Subcutaneous abdominal adipose tissue (tissue), 5 donors: ENCODE measurements around the gene COG5.
"Not testable (repeated sequence)": the region's sequence is repeated elsewhere in the genome, so short reads cannot be mapped to it uniquely, and the experiment has no call there.

ENCODE experiments used
- H3K27ac ChIP-seq: one replicate; pipeline ENCODE4 v1.7.0; 2013; ENCODE audit warnings: low read depth, mild to moderate bottlenecking, inconsistent platforms, low read length, moderate library complexity
- H3K27me3 ChIP-seq, 5 donors: one replicate each; pipeline ENCODE4 v1.7.0; 2013; ENCODE audit warnings: low read length in 5 of 5, inconsistent platforms in 1 of 5; ENCODE audit not compliant: control insufficient read depth in 5 of 5, insufficient read depth in 4 of 5
- H3K36me3 ChIP-seq, 5 donors: one replicate each; pipeline ENCODE4 v1.7.0; 2013; ENCODE audit warnings: low read length in 5 of 5; ENCODE audit not compliant: control insufficient read depth in 5 of 5, insufficient read depth in 5 of 5
- H3K4me1 ChIP-seq, 5 donors: one replicate each; pipeline ENCODE4 v1.7.0; 2013; ENCODE audit warnings: low read length in 5 of 5, mild to moderate bottlenecking in 3 of 5, moderate library complexity in 1 of 5; ENCODE audit not compliant: control insufficient read depth in 5 of 5, insufficient read depth in 5 of 5
- H3K4me3 ChIP-seq, 5 donors: one replicate each; pipeline ENCODE4 v1.7.0; 2013; ENCODE audit warnings: low read length in 5 of 5, low read depth in 1 of 5
- H3K9ac ChIP-seq, 5 donors: one replicate each; pipeline ENCODE4 v1.7.0; 2013; ENCODE audit warnings: low read length in 5 of 5, mild to moderate bottlenecking in 4 of 5, moderate library complexity in 3 of 5
- H3K9me3 ChIP-seq, 5 donors: one replicate each; pipeline ENCODE4 v1.7.0; 2013; ENCODE audit warnings: low read length in 5 of 5; ENCODE audit not compliant: control insufficient read depth in 5 of 5
- donor health status: healthy.
- donor health status: healthy.
- donor health status: healthy.
- donor health status: healthy.
- donor health status: healthy.

Gene COG5

GRCh38 chr7:107232568-107233090 is 331.1 kb downstream of the COG5 start:
- Histone ChIP-seq H3K9ac (no peak overlapping the region), H3K27ac (no peak overlapping the region), H3K27me3 (no peaks in the 10 kb centered on the region), H3K4me1 (no peaks in the 10 kb centered on the region), H3K36me3 (peaks cover 0 to 7% (median 4%) of the 10 kb centered on the region in 5 donors), H3K4me3 (no peak overlapping the region), H3K9me3 (no peaks in the 10 kb centered on the region)

- no peak overlapping the region for H3K9ac ChIP-seq
- H3K36me3 ChIP-seq = peaks cover 0 to 7% (median 4%) of the 10 kb centered on the region in 5 donors
- H3K9me3 ChIP-seq = no peaks in the 10 kb centered on the region
- peaks cover 0 to 16% (median 0%) of the 10 kb centered on the region in 5 donors for H3K4me1 ChIP-seq
- H3K4me3 ChIP-seq = no peak overlapping the region
- H3K27me3 ChIP-seq = no peaks in the 10 kb centered on the region
- no peak overlapping the region for H3K27ac ChIP-seq
These were observed 333.4 kb downstream of the COG5 start for GRCh38 chr7:107230334-107230733.

GRCh38 chr7:107228291-107228690 is 335.4 kb downstream of the COG5 start:
- no peak overlapping the region for H3K27ac ChIP-seq
- peaks cover 0 to 6% (median 2%) of the 10 kb centered on the region in 5 donors for H3K36me3 ChIP-seq

GRCh38 chr7:107224374-107225223 is 339.1 kb downstream of the COG5 start:
- no peak overlapping the region for H3K27ac ChIP-seq
- H3K27me3 ChIP-seq = no peaks in the 10 kb centered on the region
- H3K9me3 ChIP-seq = no peaks in the 10 kb centered on the region
- no peak overlapping the region for H3K4me3 ChIP-seq
- H3K4me1 ChIP-seq = peaks cover 4 to 37% (median 13%) of the 10 kb centered on the region in 5 donors
- H3K36me3 ChIP-seq = peaks cover 0 to 4% (median 2%) of the 10 kb centered on the region in 5 donors
- no peak overlapping the region for H3K9ac ChIP-seq

More at GRCh38 chr7:107228291-107228690, 335.4 kb downstream of the COG5 start:
- Histone ChIP-seq H3K9ac (no peak overlapping the region), H3K4me1 (peaks cover 4 to 27% (median 9%) of the 10 kb centered on the region in 5 donors), H3K27me3 (no peaks in the 10 kb centered on the region), H3K4me3 (no peak overlapping the region), H3K9me3 (no peaks in the 10 kb centered on the region)

GRCh38 chr7:107220806-107221205 is 342.9 kb downstream of the COG5 start:
- not testable (repeated sequence) for H3K9ac ChIP-seq, H3K4me3 ChIP-seq, H3K36me3 ChIP-seq, H3K9me3 ChIP-seq, H3K27me3 ChIP-seq, H3K27ac ChIP-seq
- peaks cover 4 to 25% (median 13%) of the 10 kb centered on the region in 5 donors for H3K4me1 ChIP-seq

- Histone ChIP-seq H3K9me3 (no peaks in the 10 kb centered on the region), H3K27ac (no peak overlapping the region), H3K4me3 (no peak overlapping the region), H3K36me3 (peaks cover 0 to 3% (median 0%) of the 10 kb centered on the region in 5 donors), H3K9ac (no peak overlapping the region), H3K4me1 (peaks cover 4 to 22% (median 13%) of the 10 kb centered on the region in 5 donors), H3K27me3 (no peaks in the 10 kb centered on the region)
These were observed 343.4 kb downstream of the COG5 start for GRCh38 chr7:107220356-107220755.

GRCh38 chr7:107219563-107220244 is 344.0 kb downstream of the COG5 start:
- Histone ChIP-seq H3K4me3 (no peak overlapping the region), H3K36me3 (peaks cover 0 to 3% (median 0%) of the 10 kb centered on the region in 5 donors), H3K27me3 (no peaks in the 10 kb centered on the region), H3K9ac (no peak overlapping the region), H3K27ac (no peak overlapping the region), H3K9me3 (no peaks in the 10 kb centered on the region), H3K4me1 (peaks cover 2 to 16% (median 9%) of the 10 kb centered on the region in 5 donors)

GRCh38 chr7:107213945-107214344 is 349.8 kb downstream of the COG5 start:
- no peak overlapping the region for H3K27ac ChIP-seq

GRCh38 chr7:107213193-107213788 is 350.4 kb downstream of the COG5 start:
- H3K4me3 ChIP-seq = no peak overlapping the region
- peaks cover 0 to 20% (median 15%) of the 10 kb centered on the region in 5 donors for H3K4me1 ChIP-seq
- H3K27me3 ChIP-seq = no peaks in the 10 kb centered on the region
- peaks cover 0 to 24% (median 10%) of the 10 kb centered on the region in 5 donors for H3K36me3 ChIP-seq
- H3K9me3 ChIP-seq = peaks cover 0 to 2% (median 0%) of the 10 kb centered on the region in 5 donors
- no peak overlapping the region for H3K27ac ChIP-seq
- H3K9ac ChIP-seq = no peak overlapping the region

More at GRCh38 chr7:107213945-107214344, 349.8 kb downstream of the COG5 start:
- no peaks in the 10 kb centered on the region for H3K27me3 ChIP-seq
- H3K36me3 ChIP-seq = peaks cover 0 to 20% (median 10%) of the 10 kb centered on the region in 5 donors
- peaks cover 0 to 2% (median 0%) of the 10 kb centered on the region in 5 donors for H3K9me3 ChIP-seq
- peaks cover 0 to 14% (median 9%) of the 10 kb centered on the region in 5 donors for H3K4me1 ChIP-seq
- H3K4me3 ChIP-seq = no peak overlapping the region
- no peak overlapping the region for H3K9ac ChIP-seq
